HG03159 (cell line): Measurements from ENCODE around the gene BORCS5.
"Not testable (repeated sequence)": the region's sequence is repeated elsewhere in the genome, so short reads cannot be mapped to it uniquely, and the experiment has no call there.

Experiments
- ATAC-seq: cut with Tn5 transposase; IDR thresholded peaks from one replicate; pipeline ENCODE4 v1.9.1; 2021; ENCODE audit warnings: mild to moderate bottlenecking, moderate library complexity; ENCODE audit not compliant: unreplicated experiment

The BORCS5 gene

GRCh38 chr12:12392413-12392812 is 35.5 kb downstream of the BORCS5 start:
- no peak for ATAC-seq

- no peak for ATAC-seq
Measured at GRCh38 chr12:12393171-12393570, 36.3 kb downstream of the BORCS5 start.

GRCh38 chr12:12396694-12397093 is 39.8 kb downstream of the BORCS5 start:
- ATAC-seq = no peak

GRCh38 chr12:12397184-12397583 is 40.3 kb downstream of the BORCS5 start:
- no peak for ATAC-seq

GRCh38 chr12:12398026-12398859 is 41.4 kb downstream of the BORCS5 start:
- no peak for ATAC-seq

GRCh38 chr12:12399161-12399560 is 42.3 kb downstream of the BORCS5 start:
- no peak for ATAC-seq

GRCh38 chr12:12399776-12400305 is 43.0 kb downstream of the BORCS5 start:
- no peak for ATAC-seq

- ATAC-seq = no peak
Measured at GRCh38 chr12:12400793-12401192, 43.9 kb downstream of the BORCS5 start.

- ATAC-seq = no peak
Measured at GRCh38 chr12:12403264-12404248, 46.7 kb downstream of the BORCS5 start.

- ATAC-seq = no peak
Measured at GRCh38 chr12:12404297-12404696, 47.4 kb downstream of the BORCS5 start.

- no peak for ATAC-seq
Measured at GRCh38 chr12:12405882-12406281, 49.0 kb downstream of the BORCS5 start.

- no peak for ATAC-seq
Measured at GRCh38 chr12:12406762-12407161, 49.9 kb downstream of the BORCS5 start.

- no peak for ATAC-seq
Measured at GRCh38 chr12:12408265-12408690, 51.4 kb downstream of the BORCS5 start.

GRCh38 chr12:12409337-12409736 is 52.5 kb downstream of the BORCS5 start:
- ATAC-seq = not testable (repeated sequence)

GRCh38 chr12:12415886-12416285 is 59.0 kb downstream of the BORCS5 start:
- no peak for ATAC-seq

- ATAC-seq = not testable (repeated sequence)
Measured at GRCh38 chr12:12419165-12419564, 62.3 kb downstream of the BORCS5 start.

- ATAC-seq = no peak
Measured at GRCh38 chr12:12423367-12423766, 66.5 kb downstream of the BORCS5 start.

- ATAC-seq = no peak
Measured at GRCh38 chr12:12425001-12425400, 68.1 kb downstream of the BORCS5 start.

GRCh38 chr12:12425616-12426015 is 68.7 kb downstream of the BORCS5 start:
- ATAC-seq = no peak

GRCh38 chr12:12427568-12427967 is 70.7 kb downstream of the BORCS5 start:
- no peak for ATAC-seq

GRCh38 chr12:12428047-12428446 is 71.2 kb downstream of the BORCS5 start:
- ATAC-seq = no peak
